ENCODE results near the gene MRPL55.

The MRPL55 gene

DNA sequence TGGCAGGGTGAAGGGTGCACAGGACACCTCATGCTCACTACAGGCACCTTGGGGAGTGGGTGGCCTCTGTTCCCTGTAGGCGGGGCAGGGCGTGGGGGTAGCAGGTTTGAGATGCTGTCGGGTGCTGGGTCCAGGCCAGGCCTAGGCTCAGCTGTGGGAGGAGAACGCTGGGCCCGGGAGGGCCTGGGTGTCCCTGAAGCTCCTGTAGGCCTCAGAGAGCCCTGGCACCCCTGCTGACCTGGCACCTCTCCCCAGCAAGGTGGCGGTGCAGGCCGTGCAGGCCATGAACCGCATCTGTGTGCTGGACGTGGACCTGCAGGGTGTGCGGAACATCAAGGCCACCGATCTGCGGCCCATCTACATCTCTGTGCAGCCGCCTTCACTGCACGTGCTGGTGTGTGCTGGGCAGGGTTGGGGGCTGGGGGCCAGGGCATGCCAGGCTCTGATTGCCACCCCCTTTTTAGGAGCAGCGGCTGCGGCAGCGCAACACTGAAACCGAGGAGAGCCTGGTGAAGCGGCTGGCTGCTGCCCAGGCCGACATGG, 38.1 kb upstream of the MRPL55 start:
- DNase-seq: no peak

DNA sequence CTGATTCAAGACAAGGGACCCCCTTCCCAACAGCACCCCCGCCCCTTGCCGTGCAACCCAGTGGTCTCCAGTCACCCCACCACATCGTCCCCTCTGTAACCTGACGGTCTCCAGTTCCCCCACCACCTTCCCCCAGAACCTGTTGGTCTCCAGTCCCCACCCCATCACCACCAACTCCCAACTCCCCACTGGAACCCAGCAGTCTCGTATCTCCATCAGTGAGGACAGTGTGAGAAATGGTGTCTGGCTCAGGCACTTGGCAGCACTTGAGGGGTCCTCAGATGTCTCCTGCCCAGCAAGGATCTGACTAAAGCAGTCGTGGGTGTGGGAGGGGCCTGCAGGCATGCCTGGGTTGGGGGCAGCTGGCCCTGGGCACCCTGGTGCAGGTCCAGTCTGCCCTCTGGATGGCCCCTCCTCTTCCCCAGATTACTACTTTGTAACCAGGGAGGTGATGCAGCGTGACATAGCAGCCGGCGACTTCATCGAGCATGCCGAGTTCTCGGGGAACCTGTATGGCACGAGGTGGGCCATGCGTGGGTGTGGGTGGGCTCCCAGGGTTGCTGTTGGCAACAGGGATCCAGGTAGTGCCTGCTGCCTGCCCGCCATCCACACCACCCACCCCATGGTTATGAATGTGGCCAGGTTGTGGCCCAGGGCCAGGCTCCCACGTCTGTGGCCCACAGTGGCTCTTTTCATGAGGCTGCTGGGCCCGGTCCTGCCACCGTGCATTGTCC, 37.5 kb upstream of the MRPL55 start:
- no peak for DNase-seq

DNA sequence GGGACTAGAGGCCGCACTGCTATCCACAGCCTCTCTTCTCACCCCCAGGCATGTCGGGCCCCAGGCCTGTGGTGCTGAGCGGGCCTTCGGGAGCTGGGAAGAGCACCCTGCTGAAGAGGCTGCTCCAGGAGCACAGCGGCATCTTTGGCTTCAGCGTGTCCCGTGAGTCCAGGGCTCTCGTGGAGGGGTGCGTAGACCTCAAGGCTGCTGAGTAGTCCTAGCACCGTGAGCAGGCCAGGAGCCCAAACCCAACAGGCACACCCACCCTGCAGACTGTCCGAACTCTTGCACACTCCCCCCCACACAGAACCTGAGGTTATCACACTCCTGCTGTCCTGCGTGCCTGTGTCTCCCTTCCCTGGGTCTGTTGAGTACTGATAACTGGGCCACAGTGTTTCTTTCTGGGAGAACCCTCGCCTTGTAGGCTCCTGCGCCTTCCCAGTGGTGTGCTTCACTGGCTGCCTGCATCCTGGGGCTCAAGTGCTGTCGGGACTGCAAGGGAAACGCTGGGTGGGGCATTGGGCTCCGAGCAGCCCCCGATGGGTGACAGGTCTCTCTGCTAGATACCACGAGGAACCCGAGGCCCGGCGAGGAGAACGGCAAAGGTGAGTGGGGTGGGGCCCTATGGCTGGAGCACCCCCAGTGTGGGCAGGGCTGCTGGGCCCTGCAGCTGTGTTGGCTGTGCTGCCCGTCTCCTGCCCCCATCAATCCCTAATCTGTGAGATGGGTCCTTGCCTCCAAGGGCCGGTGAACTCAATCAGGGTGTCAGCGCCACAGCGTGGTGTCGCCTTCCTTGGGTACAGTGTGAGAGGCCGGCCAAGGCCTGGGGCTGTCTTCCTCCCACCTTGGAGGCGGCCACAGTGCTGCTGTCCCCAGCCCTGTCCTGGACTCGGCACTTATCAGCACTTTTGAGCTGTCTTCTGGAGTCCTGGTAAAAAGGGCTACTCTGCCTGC, 36.6 kb upstream of the MRPL55 start:
- DNase-seq: no peak

DNA sequence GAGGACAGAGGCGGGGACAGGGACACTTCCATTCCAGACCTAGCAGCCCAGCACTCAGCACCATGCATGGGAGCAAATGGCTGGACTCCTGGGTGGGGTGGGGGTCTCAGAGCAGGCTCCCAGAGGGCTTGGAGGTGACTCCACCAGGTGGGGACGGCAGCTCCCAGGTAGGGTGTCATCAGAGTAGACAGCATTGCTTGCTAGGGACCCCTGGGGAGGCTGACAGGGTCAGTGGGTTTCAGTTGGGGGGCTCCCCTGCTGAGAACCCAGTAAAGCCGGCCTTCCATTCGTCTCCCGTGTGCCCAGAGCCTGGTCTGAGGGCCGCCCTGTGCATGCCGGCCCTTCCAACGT, 35.9 kb upstream of the MRPL55 start:
- DNase-seq: no peak

DNA sequence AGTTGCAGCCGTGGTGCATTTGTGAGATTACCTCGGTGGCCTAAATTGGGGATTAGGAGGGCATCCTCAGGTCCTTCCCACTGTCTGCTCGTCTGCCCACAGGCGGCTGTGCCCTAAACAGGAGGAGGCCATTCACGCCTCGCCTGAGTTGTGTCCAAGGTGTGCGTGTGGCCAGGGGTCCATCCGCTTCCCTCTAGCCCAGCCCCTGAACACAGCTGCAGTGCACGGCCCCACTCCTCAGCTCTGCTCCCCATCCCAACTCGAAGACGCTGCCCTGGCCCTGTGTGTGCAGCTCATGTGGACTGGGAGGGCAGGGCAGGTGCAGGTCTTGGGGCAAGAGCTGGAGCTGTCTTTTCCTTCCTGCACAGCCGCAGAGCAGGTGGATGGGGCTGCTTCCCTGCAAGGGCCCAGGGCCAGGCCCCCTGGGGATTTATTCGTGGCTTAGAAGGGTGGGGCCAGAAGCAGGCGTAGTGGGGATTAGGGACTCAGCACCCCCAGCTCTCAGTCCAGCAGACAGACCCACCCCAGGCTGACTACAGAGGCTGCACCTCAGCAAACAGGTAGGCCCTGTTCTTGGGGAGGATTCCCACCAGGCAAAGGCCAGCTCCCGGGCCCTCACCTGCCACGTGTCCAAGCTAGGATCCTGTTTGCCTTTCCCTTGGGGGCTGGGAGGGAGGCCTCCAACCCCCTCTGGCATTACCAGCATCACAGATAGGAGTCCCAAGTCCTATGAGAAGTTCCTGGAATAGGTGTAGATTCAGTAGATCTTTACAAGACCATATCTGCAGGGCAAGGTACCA, 35.3 kb upstream of the MRPL55 start:
- no peak for DNase-seq

DNA sequence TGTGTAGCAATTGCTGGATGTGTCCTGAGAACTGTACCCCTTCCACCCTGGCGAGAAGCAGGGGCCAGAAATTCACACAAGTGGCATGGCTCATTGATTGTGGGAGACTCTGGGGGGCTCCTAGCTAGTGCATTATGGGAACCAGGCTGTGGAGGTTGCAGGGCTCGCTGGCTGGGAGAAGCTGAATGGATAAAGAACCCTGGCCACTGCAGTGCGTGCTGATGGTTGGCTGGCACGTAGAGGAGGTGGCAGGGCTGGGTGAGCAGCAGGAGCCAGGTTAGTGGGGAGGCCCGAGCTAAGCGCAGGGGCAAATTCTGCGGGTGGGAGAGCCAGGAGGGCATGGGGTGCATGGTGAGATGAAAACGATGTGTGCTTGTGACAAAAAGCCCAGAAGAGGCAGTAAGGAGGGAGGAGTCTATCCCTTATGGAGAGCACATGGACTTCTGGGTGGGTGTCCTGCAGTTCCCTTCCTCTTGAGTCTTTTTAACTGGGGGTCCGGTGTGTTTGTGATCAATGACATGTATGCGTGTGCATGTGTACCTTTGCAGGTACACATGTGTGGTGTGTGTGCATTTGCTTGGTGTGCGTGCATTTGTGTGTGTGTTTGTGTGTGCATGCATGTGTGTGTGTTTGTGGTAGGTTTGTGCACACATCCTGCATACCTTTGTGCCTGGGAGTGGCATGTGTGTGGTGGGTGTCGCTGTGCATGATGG, 34.5 kb upstream of the MRPL55 start:
- DNase-seq: no peak

DNA sequence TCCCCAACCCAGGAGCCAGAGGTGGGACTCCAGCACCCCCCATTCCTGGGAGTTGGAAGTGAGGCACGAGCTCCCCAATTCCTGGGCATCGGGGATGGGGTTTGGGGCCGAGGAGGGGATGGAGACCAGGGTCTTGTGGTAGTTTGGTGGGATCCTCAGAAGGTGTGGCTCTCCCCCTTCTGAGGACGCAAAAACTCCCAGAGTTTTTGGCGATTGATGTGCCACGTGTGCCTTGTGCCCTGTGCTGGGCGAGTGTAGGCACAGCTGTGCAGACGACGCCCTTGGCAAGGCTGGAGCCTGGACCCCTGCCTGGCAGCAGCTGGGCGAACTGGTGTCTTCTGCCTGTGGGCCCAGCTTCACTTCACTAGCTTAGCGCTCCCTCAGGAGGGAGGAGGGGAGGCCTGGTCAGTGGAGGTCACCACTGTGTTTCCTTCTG, 33.6 kb upstream of the MRPL55 start:
- DNase-seq: no peak

DNA sequence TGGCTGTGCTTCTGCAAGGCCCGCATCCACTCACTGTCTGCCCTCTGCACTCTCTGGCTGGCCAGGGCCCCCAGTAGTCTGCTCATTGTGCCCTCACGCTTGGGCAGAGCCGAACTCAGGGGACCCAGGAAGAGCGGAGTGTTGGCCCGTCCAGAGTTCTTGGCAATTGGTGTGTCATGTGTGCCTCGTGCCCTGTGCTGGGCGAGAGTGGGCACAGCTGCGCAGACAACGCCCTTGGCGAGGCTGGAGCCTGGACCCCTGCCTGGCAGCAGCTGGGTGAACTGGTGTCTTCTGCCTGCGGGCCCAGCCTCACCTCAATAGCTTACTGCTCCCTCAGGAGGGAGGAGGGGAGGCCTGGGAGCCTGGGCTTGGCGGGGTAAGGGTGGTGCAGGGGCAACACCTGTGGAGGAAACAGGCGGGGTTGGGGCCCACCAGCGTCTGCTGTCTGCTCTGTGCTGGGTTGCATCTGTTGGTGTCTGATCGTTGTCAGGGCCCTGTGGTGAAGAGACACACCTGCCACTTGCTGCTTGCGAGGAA, 33.1 kb upstream of the MRPL55 start:
- no peak for DNase-seq

DNA sequence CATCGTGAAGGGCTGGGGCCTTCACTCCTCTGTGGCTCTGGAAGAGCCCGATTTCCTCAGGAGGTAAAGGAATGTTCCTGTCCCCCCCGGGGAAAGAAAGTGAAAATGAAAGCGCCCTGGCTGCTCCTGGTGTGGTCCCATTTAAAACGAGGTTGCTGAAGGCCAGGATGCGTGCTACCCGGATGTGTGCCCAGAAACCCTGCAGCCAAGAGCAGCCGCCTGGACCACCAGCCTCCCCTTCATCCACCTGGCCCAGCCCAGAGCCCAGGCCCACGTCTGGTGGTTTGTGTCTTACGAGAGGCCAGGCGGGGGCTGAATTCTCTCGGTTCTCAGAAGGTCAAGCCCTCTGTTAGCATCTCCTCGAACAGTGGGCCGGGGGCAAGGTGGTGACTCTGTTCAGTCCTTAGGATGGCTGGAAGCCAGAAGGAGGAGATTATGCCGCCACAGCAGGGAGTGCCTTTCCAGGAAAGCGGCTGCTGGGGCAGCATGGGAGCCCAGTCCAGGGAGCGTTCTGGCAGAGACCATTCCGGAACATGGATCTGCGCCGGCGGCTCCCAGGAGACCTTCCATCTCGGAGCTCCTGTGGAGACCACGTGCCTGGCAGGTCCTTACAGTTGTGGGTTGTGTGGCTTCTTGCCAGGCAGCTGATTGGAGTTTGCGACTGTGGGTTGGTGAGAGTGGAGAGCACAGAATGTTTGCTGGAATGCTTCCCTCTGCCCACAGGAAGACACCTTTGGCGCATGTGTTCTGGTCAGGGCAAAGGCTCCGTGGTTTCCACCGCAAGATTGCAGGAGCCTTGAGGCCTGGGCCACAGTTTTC, 32.3 kb upstream of the MRPL55 start:
- DNase-seq: no peak

DNA sequence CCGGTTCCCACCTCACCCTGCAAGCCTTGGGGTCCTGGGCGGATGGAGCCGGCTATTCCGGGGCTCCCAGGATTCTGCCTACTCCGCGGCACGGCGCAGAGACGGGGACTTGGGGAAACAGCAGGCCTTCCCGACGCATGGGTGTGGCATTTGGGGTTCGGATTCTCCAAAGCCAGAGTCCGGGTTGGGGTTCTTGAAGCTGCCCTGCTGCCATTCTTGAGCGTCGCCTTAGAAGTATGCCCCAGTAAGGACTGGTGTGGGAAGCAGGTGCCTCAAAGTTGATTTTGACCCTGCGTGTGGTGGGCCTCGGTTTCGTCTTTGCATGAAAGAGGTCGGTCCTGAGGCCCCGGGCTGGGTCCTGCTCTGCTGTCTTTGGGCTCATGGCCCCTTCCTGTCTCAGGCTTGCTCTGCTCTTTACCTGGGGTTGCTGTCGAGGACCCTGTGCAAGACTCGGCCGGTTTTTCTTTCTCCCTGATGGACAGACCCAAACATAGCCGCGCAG, 31.7 kb upstream of the MRPL55 start:
- DNase-seq: no peak

DNA sequence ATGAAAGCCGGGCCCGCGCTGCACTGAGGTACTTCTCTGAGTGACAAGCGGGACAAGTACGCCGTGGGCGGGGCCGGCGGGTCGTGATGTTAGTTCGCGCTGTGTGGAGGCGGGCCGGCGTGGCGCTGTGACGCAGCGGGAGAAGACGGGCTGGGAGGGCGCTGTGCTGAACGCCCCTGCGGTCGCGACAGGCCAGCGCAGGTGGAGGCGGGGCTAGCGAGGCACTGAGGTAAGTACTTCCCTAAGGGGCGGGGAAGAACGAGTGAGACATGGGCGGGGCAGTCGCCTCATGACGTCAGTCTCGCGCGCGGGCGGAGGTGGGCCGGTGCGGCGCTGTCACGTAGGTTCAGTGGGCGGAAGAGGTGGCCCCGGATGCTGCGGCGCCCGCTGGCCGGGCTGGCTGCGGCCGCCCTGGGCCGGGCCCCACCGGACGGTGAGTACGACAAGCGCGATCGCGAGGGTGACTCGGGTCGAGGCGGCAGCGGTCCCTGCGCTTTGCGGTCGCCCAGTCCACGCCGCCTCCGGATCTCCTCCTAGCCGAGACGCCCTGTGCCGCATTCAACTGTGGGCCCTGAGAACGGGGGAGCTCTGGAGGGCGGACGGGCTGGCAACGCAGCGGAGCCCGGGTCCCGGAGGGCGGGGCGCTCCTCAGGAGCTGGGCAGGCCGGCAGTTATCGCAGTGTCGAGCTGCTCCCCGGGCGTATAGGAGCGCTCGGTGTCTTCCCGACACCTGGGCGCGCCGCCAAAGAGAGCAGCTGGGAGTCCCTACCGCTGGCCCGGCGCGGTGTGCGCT, 31.0 kb upstream of the MRPL55 start, which contains the start of gene GUK1:
Gene GUK1, plus strand, starts transcription at position 349 of the 793 bp plus-strand sequence. Its CDS starts 24 bp downstream, at position 373.
- peak; percentile 100 for DNase-seq

DNA sequence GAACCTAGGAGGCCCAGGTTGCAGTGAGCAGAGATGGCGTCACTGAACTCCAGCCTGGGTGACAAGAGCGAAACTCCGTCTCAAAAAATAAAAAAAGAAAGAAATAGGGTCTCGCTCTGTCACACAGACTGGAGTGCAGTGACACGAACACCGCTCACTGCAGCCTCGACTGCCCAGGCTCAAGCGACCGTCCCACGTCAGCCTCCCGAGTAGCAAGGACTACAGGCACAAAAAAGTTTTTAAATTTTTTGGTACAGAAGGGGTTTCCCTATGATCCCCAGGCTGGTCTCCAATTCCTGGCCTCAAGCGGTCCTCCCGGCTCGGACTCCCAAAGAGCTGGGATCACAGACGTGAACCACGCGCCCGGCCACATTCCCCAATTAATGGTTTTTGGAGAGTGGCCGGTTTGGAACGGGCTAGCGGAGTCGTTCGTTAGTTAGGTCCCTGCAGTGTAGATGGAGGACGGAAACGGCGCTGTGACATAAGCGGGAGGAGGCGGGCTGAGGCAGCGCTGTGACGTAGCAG, 30.4 kb upstream of the MRPL55 start:
- no peak for DNase-seq

DNA sequence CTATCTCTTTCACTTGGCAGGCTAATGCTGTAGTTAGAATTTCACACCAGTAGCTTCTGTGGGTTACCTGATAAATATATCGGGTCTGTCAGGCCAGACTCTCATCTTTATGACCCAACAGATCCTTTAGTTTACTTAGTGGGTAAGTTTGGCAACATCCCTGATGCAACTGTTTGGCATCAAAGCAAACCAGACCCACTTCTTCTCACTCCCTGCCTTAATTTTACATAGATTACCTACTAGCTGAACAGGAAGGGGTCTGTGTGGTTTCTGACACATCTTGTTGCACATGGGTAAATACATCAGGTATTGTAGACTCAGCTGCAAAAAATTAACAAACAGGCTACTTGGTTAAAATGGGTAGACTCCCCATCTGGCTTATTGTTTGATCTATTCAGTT, 27.8 kb upstream of the MRPL55 start:
- no peak for DNase-seq

DNA sequence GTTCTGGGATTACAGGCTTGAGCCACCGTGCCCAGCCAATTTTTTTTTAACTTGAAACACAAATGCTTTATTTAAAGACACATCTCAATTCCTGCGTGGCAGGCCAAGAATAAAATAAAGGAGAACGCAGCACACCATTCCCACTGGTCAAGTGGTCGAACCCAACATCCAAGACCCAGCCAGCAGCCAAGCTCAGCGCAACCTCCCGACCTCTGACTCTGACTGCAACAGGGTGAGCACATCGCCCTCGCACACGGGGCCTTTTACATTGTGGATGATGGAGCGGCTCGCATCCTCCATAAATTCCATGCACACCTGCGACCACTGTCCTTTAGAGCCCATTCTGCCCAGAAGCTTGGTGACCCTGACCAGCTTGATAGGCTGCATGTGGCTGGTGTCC, 25.5 kb upstream of the MRPL55 start:
- no peak for DNase-seq

DNA sequence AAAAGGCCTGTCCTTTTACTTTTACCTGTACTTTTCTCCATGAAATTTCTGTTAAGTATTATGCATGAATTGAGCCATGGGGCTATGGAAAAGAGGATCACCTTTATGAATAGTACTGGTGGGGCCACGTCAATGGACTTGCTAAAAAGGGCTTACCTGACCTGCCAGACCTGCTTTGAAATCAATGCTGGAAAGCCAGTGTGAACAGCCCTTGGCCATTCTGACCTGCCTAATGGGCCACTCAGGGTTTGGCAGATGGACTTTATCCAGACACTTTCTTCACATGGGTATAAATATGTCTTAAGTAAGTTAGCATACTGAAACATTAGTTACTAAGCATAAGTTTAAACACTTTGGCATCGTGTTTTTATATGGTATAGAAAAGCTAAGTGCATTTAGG, 22.7 kb upstream of the MRPL55 start:
- DNase-seq: no peak

DNA sequence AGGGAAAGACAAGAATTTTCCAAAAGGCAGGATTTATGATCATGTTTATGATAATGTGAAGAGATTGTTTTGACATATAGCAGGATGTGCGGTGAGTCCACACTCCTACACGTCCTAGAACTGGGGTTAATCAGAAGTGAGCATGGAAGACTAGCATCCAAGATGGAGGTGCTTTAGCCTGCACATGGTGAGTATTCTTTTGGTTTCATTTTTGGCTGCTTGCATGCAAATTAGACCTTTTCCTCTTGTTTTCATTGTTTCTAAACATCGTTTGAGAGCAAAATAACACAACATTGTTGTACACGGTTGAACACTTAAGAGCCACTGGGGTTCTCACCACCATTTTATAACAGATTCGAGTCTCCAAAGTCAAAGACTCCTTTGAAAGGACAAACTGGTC, 16.1 kb upstream of the MRPL55 start:
- DNase-seq: no peak

DNA sequence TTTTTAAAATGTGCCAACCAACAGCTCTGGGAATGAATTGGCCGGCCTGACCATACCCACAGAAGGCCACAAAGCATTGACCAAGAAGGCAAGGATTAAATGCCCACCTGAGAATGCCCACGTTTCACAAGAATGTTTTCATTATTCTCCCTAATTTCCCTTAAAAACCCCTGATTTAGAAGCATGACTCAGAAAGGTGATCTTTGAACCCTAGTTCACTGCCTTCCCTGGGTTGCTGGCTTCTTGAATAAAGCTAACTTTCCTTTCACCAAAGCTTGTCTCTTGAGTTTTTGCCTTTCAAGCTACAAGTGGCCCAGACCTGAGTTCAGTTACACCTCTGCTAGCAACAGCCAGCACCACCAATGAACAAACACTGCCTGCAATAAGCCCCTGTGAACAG, 14.4 kb upstream of the MRPL55 start:
- DNase-seq: no peak

DNA sequence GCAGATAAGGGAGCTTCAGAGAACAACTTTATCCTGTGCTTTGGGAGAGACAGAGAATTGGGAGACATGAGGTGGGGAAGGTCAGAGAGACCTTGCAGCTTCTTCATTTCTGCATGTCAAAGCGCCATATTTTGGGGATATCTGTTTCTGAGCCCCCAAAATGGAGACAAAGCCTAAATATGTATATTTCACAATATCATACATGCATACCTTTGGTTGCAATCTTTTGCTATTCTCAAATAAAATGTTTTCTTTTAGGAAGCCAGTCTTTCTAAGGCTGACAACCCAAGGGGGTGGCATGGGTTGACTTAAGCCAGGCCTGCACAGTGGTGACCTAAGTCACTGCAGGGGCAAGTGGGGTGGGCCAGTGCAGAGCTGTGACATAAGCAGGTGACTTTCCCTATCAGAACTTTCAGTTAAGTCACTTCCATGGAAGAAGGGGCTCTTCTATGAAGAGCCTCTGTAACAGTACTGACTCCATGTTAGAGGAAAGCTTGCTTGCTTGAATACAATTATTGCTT, 13.9 kb upstream of the MRPL55 start:
- no peak for DNase-seq

DNA sequence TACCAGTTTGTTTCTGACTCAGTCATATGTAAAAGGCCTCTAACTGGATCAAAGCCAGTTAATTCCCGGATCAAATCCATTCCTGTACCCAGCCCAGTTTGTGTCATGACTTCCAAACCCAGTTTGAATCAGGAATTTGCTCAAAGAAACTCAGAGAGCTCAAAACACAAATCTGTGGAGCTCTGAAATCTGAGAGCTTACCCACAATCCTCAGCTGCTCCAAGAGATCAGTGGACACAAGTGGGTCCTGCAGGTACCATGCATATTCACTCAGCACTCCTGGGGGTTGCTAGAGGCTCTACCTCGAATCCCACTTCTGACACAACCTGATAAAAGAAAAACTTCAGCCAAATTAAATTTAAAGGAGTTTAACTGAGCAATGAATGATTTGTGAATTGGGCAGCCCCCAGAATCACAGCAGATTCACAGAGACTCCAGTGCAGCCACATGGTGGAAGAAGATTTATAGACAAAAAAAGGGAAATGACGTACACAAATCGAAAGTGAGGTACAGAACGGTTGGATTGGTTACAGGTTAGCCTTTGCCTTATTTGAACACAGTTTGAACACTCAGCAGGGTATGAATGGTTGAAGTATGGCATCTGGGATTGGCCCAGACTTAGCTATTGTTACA, 11.9 kb upstream of the MRPL55 start:
- no peak for DNase-seq
